ENCODE measurements around the gene SPANXN5. TPM values are rescaled to one million over a fixed set of nuclear protein-coding genes. Genes with fewer than 3 reads are reported as not detected.
"Not testable (repeated sequence)": the region's sequence is repeated elsewhere in the genome, so short reads cannot be mapped to it uniquely, and the experiment has no call there.

The SPANXN5 gene
- polyA plus RNA-seq, 1 experiment, result not detected

GRCh38 chrX:52819788-52820187 is 22.6 kb upstream of the SPANXN5 start:
- H3K27ac ChIP-seq (ENCODE audit: low read depth, low read length), result no peak overlapping the region
- no peaks in the 10 kb centered on the region for H3K27me3 ChIP-seq (ENCODE audit: control insufficient read depth, insufficient read depth, low read length)
- CTCF ChIA-PET, result no interaction called here
- no peaks in the 10 kb centered on the region for H3K9me3 ChIP-seq (ENCODE audit: control insufficient read depth, insufficient read depth, low read length)
- DNase-seq (ENCODE audit: low read depth, low spot score), result no peak
- TF ChIP-seq, protein P1, sequence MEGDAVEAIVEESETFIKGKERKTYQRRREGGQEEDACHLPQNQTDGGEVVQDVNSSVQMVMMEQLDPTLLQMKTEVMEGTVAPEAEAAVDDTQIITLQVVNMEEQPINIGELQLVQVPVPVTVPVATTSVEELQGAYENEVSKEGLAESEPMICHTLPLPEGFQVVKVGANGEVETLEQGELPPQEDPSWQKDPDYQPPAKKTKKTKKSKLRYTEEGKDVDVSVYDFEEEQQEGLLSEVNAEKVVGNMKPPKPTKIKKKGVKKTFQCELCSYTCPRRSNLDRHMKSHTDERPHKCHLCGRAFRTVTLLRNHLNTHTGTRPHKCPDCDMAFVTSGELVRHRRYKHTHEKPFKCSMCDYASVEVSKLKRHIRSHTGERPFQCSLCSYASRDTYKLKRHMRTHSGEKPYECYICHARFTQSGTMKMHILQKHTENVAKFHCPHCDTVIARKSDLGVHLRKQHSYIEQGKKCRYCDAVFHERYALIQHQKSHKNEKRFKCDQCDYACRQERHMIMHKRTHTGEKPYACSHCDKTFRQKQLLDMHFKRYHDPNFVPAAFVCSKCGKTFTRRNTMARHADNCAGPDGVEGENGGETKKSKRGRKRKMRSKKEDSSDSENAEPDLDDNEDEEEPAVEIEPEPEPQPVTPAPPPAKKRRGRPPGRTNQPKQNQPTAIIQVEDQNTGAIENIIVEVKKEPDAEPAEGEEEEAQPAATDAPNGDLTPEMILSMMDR (IDR thresholded peaks at IDR 0.05; ENCODE audit: low read depth, low read length), result no peak
- POLR2A ChIA-PET, result no interaction called here
- H3K4me3 ChIP-seq (ENCODE audit: low read depth, low read length), result no peak overlapping the region

GRCh38 chrX:52811065-52811625 is 13.9 kb upstream of the SPANXN5 start, which contains the start of gene XAGE5:
Gene XAGE5, plus strand, starts transcription at chrX:52811287. Its CDS starts 1,280 bp downstream, at chrX:52812567.
- TF ChIP-seq, protein P1 (IDR thresholded peaks at IDR 0.05; ENCODE audit: low read depth, low read length), result no peak
- ChIA-PET CTCF (no interaction called here), POLR2A (no interaction called here)
- Histone ChIP-seq H3K27ac (ENCODE audit: low read depth, low read length) (no peak within 1 kb of the TSS), H3K4me3 (ENCODE audit: low read depth, low read length) (no peak within 1 kb of the TSS), H3K9me3 (ENCODE audit: control insufficient read depth, insufficient read depth, low read length) (no peaks in the 10 kb centered on the region), H3K27me3 (ENCODE audit: control insufficient read depth, insufficient read depth, low read length) (no peaks in the 10 kb centered on the region)
- no peak for DNase-seq (ENCODE audit: low read depth, low spot score)

- H3K4me3 ChIP-seq (ENCODE audit: low read depth, low read length); DNase-seq (ENCODE audit: low read depth, low spot score); H3K9me3 ChIP-seq (ENCODE audit: control insufficient read depth, insufficient read depth, low read length); H3K27me3 ChIP-seq (ENCODE audit: control insufficient read depth, insufficient read depth, low read length); CTCF ChIA-PET; H3K27ac ChIP-seq (ENCODE audit: low read depth, low read length); POLR2A ChIA-PET: not testable (repeated sequence)
These were observed 7.6 kb upstream of the SPANXN5 start for GRCh38 chrX:52804876-52805275.

GRCh38 chrX:52773504-52773903 is 23.7 kb downstream of the SPANXN5 start:
- POLR2A ChIA-PET, result not testable (repeated sequence)

GRCh38 chrX:52765983-52766382 is 31.2 kb downstream of the SPANXN5 start:
- POLR2A ChIA-PET; CTCF ChIA-PET; H3K27ac ChIP-seq (ENCODE audit: low read depth, low read length); H3K27me3 ChIP-seq (ENCODE audit: control insufficient read depth, insufficient read depth, low read length); H3K4me3 ChIP-seq (ENCODE audit: low read depth, low read length); H3K9me3 ChIP-seq (ENCODE audit: control insufficient read depth, insufficient read depth, low read length); DNase-seq (ENCODE audit: low read depth, low spot score): not testable (repeated sequence)

More at GRCh38 chrX:52773504-52773903, 23.7 kb downstream of the SPANXN5 start:
- H3K27ac ChIP-seq (ENCODE audit: low read depth, low read length); H3K9me3 ChIP-seq (ENCODE audit: control insufficient read depth, insufficient read depth, low read length); H3K27me3 ChIP-seq (ENCODE audit: control insufficient read depth, insufficient read depth, low read length); CTCF ChIA-PET; H3K4me3 ChIP-seq (ENCODE audit: low read depth, low read length); DNase-seq (ENCODE audit: low read depth, low spot score): not testable (repeated sequence)

GRCh38 chrX:52750952-52751351 is 46.3 kb downstream of the SPANXN5 start, which contains the start of gene SSX2B:
Gene SSX2B, plus strand, starts transcription at chrX:52751252. Its CDS starts 1,429 bp downstream, at chrX:52752681.
- CTCF ChIA-PET; H3K9me3 ChIP-seq (ENCODE audit: control insufficient read depth, insufficient read depth, low read length); H3K27ac ChIP-seq (ENCODE audit: low read depth, low read length); DNase-seq (ENCODE audit: low read depth, low spot score); H3K4me3 ChIP-seq (ENCODE audit: low read depth, low read length); H3K27me3 ChIP-seq (ENCODE audit: control insufficient read depth, insufficient read depth, low read length); POLR2A ChIA-PET: not testable (repeated sequence)

Small RNA genes lying within 50 kb of the gene (small RNA-seq; reads per million reads assigned to genes)
- gene AC244505.6 (ENCODE audit: insufficient read length, low read depth), result not detected
- not detected for gene AC244505.7 (ENCODE audit: insufficient read length, low read depth)

Other genes starting within 250 kb of the SPANXN5 start
- gene SSX7, start 142.5 kb downstream of the SPANXN5 start, polyA plus RNA-seq (2011; rRNA removed), result not detected in 2 replicates
- not detected in 2 replicates for gene SSX2, start 90.2 kb downstream of the SPANXN5 start, polyA plus RNA-seq (2011; rRNA removed)
- not detected in 2 replicates for gene SSX2B, start 46.2 kb downstream of the SPANXN5 start, polyA plus RNA-seq (2011; rRNA removed)
- not detected in 2 replicates for gene XAGE5, start 13.9 kb upstream of the SPANXN5 start, polyA plus RNA-seq (2011; rRNA removed)
- not detected in 2 replicates for gene XAGE3, start 70.7 kb upstream of the SPANXN5 start, polyA plus RNA-seq (2011; rRNA removed)
- gene FAM156B, start 99.9 kb upstream of the SPANXN5 start, polyA plus RNA-seq (2011; rRNA removed), result 15.6 and 20.5 TPM in 2 replicates
- 18.2 and 24.0 TPM in 2 replicates for gene FAM156A, start 161.1 kb upstream of the SPANXN5 start, polyA plus RNA-seq (2011; rRNA removed)

Data from AG04450 (cell line).